Activated naive CD8-positive, alpha-beta T cell treated with anti-CD3 and anti-CD28 coated beads, Interleukin-2, amount 10 ng/mL, durations not matched to agents 7 days and 5 days (primary cell): ENCODE results near the gene G6PD. TPM values are rescaled to one million over a fixed set of nuclear protein-coding genes. Genes with fewer than 3 reads are reported as not detected.
"Not testable (repeated sequence)": the region's sequence is repeated elsewhere in the genome, so short reads cannot be mapped to it uniquely, and the experiment has no call there.

ENCODE experiments used
- ATAC-seq: fragments of 150-1000 bp; cut with Tn5 transposase; one replicate; pipeline ENCODE4 v1.10.0; 2021; ENCODE audit warnings: low read depth, moderate library complexity
- POLR2A ChIA-PET: fragments of 350-600 bp; sonication (Branson Sonifier 250); formaldehyde crosslinking; loops from one replicate; lab custom pipeline; 2021; ENCODE audit warnings: antibody characterized with exemption; lab: Charles Lee
- DNase-seq: peaks from one replicate; pipeline ENCODE4 v3.0.0; 2021
- H3K27ac Mint-ChIP-seq: one replicate; pipeline ENCODE4 v1.8.0; 2022; ENCODE audit warnings: mild to moderate bottlenecking, mixed read lengths
- H3K27me3 Mint-ChIP-seq: one replicate; pipeline ENCODE4 v1.8.0; 2022; ENCODE audit warnings: mild to moderate bottlenecking, moderate library complexity, mixed read lengths
- H3K36me3 Mint-ChIP-seq: one replicate; pipeline ENCODE4 v1.8.0; 2021; ENCODE audit warnings: mild to moderate bottlenecking, mixed read lengths
- H3K4me1 Mint-ChIP-seq: one replicate; pipeline ENCODE4 v1.8.0; 2021; ENCODE audit warnings: mixed read lengths
- H3K4me3 Mint-ChIP-seq: one replicate; pipeline ENCODE4 v1.8.0; 2022; ENCODE audit warnings: mild to moderate bottlenecking, moderate library complexity, mixed read lengths
- H3K9me3 Mint-ChIP-seq: one replicate; pipeline ENCODE4 v1.8.0; 2021; ENCODE audit warnings: mixed read lengths
- total RNA-seq, 2 experiments: library from RNA; stranded (reverse); gene quantifications; one replicate each; pipeline ENCODE4 v1.2.3, GENCODE V29; 2021

The G6PD gene
- total RNA-seq, 2 experiments from 2014 or later: 89.2 to 102 TPM

DNA sequence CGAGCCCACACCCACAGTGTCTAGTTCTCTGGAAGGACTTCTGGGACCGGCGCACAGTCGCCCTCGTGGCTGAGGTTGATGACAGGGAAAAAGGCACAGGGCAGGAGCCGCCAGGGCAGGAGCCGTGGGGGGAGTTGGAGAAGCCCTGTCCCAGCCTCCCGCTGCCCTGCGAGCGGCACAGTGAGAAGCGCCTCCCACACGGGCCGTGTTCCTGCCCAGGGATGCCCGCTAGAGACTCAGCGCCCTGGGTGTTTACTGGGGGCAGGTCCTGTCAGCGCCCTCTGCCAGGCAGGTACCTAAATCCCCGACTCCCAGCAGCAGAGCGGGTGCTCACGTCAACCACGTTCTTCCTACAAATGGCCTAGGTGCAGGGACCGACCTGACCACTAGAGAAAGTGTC is 12.2 kb upstream of the G6PD start:
- DNase-seq, H3K4me1 Mint-ChIP-seq, H3K27me3 Mint-ChIP-seq, H3K36me3 Mint-ChIP-seq, H3K4me3 Mint-ChIP-seq, H3K27ac Mint-ChIP-seq, ATAC-seq, POLR2A ChIA-PET, H3K9me3 Mint-ChIP-seq: not testable (repeated sequence)

DNA sequence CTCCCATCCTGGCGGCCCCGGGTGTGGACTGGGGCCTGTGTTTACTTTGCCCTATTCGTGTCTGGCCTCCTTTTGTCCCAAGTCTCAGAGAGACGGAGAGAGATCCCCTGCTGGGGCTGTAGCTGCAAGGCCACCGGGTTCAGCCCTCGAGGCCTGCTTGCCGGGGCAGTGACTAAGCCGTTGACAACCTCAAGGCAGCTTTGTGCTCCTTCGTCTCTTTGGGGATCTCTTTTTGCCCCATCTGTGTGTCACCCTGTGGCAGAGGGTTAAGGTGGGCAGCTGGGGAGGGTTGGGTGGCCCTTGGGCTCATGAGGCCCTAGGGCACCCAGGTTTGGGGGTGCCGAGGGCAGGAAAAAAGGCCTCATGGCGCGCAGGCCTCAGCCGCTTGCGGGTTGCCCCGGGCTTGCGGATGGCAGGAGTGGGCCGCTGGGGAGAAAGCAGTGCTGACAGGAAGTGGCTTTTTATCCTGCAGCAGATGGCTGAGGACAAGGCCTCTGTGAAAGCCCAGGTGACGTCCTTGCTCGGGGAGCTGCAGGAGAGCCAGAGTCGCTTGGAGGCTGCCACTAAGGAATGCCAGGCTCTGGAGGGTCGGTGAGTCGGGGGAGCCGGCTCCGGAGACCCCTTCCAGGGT is 11.5 kb upstream of the G6PD start:
- peak; percentile 88 for ATAC-seq
- H3K9me3 Mint-ChIP-seq, H3K4me3 Mint-ChIP-seq, DNase-seq, H3K27me3 Mint-ChIP-seq, H3K27ac Mint-ChIP-seq, POLR2A ChIA-PET, H3K36me3 Mint-ChIP-seq, H3K4me1 Mint-ChIP-seq: not testable (repeated sequence)

DNA sequence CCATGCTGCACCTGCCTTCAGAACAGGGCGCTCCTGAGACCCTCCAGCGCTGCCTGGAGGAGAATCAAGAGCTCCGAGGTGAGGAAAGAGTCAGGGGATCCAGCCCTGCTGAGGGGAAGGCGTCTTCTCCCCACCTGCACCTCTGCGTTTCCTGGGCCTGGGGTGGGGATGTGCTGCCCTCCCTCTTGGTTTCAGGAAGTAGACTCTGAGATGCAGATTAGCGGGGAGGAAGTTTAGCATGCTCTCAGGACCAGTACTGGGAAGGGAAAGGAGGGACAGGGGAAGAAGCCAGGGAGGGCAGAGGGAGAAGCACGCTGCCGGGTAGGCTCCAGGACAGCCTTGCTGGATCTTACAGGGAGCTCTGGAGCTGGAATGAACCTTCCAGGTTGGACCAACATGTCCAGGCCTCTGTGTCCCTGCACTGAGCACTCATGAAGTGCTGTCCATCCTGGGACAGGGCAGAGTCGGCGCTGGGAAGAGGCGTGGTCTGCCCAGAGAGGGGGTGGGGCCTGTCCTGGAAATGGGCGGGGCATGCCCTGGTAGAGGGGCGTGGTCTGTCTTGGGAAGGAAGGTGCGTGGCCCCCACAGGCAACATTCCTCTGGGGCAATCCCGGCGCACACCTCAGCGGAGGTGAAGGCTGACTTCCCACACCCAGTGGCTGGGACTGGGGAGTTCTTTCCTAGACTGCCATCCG is 5.6 kb upstream of the G6PD start:
- POLR2A ChIA-PET, DNase-seq, ATAC-seq, H3K27me3 Mint-ChIP-seq, H3K9me3 Mint-ChIP-seq, H3K4me3 Mint-ChIP-seq: not testable (repeated sequence)
- Mint-ChIP-seq H3K36me3 (peaks cover 17% of the 10 kb centered on the region), H3K27ac (peak overlapping the region; percentile 21), H3K4me1 (peaks cover 20% of the 10 kb centered on the region)

DNA sequence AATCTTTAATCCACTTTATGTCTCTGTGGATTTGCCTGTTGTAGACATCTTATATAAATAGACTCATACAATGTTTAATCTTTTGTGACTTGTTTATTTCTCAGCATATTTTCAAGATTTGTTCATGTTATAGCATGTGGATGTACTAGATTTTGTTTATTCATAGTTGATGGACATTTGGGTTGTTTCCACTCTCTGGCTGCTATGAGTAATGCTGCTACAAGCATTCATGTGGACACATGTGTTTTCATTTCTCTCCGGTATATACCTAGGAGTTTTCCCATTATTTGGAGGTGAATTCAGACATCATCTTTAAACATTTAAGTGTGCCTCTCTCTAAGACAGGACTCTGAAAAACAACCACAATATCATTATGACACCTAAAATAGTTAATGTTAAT is 3.1 kb upstream of the G6PD start:
- H3K36me3 Mint-ChIP-seq: peaks cover 15% of the 10 kb centered on the region
- H3K4me1 Mint-ChIP-seq: peaks cover 25% of the 10 kb centered on the region

DNA sequence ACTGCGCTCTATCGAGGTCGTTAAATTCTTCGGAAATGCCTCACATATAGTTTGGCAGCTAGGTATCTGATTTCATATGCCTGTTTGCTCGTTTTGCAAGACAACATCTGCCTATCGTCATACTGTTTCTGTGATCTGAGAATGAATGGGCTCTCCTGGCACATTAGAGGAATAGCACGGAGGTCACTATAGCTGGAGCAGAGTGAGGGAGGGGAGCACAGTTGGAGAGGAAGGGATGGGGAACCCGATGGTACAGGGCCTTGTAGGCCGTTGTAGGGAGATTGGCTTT is 1.3 kb upstream of the G6PD start:
- Mint-ChIP-seq H3K27me3 (no peaks in the 10 kb centered on the region), H3K4me1 (peaks cover 29% of the 10 kb centered on the region), H3K36me3 (peaks cover 14% of the 10 kb centered on the region), H3K9me3 (no peaks in the 10 kb centered on the region), H3K4me3 (peak overlapping the region; percentile 96), H3K27ac (peak overlapping the region; percentile 84)
- DNase-seq: no peak
- POLR2A ChIA-PET: interaction anchor here (0.6 to 1.9 kb wide), 4 partner anchors 61 to 202 kb away, joined by 3 to 10 read pairs (median 6); partner anchors contain the start of gene RPL10
- ATAC-seq: no peak

More for the DNA sequence above, 3.1 kb upstream of the G6PD start:
- H3K27me3 Mint-ChIP-seq: no peaks in the 10 kb centered on the region
- no peaks in the 10 kb centered on the region for H3K9me3 Mint-ChIP-seq
- DNase-seq (no peak), ATAC-seq (no peak)
- peak overlapping the region; percentile 43 for H3K4me3 Mint-ChIP-seq
- POLR2A ChIA-PET: no interaction called here
- peak overlapping the region; percentile 40 for H3K27ac Mint-ChIP-seq

DNA sequence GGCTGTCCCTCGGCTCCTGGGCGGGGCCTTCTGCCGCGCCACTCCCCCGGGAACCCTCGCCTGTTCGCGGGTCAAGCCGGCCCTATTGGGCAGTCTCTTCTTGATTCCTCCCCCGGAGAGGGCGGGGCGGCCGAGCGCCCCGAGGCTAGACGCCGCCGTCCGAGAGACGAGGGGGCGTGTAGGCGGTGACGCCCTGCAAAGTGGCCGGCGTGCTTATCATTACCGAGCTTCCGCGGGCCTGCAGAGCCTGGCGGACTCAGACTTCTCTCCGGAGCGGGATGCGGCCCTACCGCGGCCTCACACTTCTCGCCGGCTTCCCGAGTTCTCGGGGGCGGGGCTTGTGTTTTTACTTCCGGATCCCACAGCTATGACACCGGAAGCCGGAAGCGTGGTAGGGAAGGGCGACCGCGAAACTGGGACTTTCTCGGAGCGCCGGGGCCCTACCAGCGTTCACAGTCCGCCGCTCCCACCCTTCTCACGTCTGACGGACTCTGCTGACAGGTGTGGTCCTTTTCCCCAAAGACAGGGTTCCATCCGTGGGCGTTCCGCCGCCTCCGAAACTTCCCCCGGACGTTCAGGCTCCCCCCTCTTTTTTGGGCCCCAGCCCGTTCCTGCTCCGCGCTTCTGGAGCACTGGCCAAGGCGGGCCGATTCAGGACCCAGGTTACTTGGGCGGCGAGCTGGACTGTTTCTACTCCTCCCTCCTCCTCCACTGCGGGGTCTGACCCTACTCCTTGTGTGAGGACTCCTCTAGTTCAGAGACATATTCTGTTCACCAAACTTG is 790 bp upstream of the G6PD start, which contains the start of gene IKBKG:
Gene IKBKG, plus strand, starts transcription at position 376 of the 783 bp plus-strand sequence. CDS start 4,383 bp downstream, outside the sequence.
- Mint-ChIP-seq H3K9me3 (no peaks in the 10 kb centered on the region), H3K27me3 (no peaks in the 10 kb centered on the region), H3K36me3 (peaks cover 14% of the 10 kb centered on the region), H3K4me3 (peak within 1 kb of the TSS; percentile 96), H3K4me1 (peaks cover 34% of the 10 kb centered on the region), H3K27ac (peak within 1 kb of the TSS; percentile 84)
- POLR2A ChIA-PET: interaction anchor here (0.6 to 1.9 kb wide), 6 partner anchors 57 to 509 kb away, joined by 3 to 10 read pairs (median 4); partner anchors contain the start of genes RPL10 and SLC10A3
- ATAC-seq (peak; percentile 79), DNase-seq (peak; percentile 93)

DNA sequence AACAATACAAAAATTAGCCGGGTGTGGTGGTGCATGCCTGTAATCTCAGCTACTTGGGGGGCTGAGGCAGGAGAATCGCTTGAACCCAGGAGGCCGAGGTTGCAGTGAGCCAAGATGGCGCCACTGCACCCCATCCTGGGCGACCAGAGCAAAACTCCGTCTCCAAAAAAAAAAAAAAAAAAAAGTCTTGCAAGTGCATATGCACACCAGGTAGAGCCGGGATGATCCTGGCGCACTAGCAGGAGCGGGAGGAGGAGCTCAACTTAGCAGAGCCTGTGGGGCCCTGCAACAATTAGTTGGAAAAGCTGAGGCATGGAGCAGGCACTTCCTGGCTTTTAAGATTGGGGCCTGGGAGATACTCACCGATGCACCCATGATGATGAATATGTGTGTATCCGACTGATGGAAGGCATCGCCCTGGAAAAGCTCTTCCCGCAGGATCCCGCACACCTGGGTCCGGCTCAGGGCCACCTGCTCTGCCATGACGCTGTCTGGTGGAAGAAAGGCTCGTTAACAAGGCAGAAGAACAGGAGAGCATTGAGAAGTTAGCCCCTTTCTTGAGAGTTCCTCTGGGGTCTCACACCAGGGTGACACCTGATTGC is 872 bp downstream of the G6PD start:
- Mint-ChIP-seq H3K4me1 (peaks cover 38% of the 10 kb centered on the region), H3K36me3 (peaks cover 14% of the 10 kb centered on the region), H3K9me3 (no peaks in the 10 kb centered on the region), H3K27ac (peak overlapping the region; percentile 42), H3K4me3 (peak overlapping the region; percentile 71), H3K27me3 (no peaks in the 10 kb centered on the region)
- POLR2A ChIA-PET: no interaction called here
- ATAC-seq (no peak), DNase-seq (no peak)

DNA sequence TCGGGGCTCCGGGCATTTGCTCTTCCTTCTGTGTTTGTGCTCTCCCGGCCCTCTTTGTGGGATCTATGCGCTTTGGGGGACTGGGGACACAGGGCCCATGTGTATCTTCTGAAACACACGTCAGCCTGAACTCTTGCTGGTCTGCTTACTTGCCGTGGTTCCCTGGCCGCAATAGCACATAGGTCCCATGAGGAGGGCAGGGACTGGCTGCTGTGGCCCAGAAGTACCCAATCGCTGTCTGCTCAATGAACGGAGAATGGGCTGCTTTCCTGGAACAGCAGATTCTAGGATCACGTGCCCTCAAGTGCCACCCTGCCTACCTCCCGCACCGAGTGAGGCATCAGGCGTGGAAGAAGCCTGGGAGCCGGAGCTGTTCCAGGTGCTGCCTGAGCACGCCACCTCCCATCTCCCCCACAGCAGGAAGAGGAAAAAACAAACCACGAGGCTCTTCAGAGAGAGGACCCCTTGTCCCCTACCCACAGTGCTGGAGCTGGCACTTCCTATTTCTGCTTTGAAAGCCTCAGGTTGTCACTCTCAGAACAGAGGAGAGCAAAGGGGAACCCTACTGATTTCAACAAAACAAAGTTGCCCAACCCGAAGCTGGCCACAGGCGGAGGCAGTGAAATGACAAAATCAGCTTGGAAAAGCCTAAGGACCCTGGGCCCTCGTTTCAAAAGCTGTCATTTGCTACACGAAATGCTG is 3.8 kb downstream of the G6PD start:
- Mint-ChIP-seq H3K4me1 (peaks cover 30% of the 10 kb centered on the region), H3K27me3 (no peaks in the 10 kb centered on the region), H3K9me3 (no peaks in the 10 kb centered on the region), H3K36me3 (peaks cover 2% of the 10 kb centered on the region), H3K27ac (peak overlapping the region; percentile 93), H3K4me3 (peak overlapping the region; percentile 77)
- POLR2A ChIA-PET: interaction anchor here (1.0 to 1.3 kb wide), 5 partner anchors 53 to 174 kb away, joined by 3 to 6 read pairs (median 3); partner anchors contain the start of genes DNASE1L1 and SLC10A3
- peak; percentile 6 for ATAC-seq
- no peak for DNase-seq

DNA sequence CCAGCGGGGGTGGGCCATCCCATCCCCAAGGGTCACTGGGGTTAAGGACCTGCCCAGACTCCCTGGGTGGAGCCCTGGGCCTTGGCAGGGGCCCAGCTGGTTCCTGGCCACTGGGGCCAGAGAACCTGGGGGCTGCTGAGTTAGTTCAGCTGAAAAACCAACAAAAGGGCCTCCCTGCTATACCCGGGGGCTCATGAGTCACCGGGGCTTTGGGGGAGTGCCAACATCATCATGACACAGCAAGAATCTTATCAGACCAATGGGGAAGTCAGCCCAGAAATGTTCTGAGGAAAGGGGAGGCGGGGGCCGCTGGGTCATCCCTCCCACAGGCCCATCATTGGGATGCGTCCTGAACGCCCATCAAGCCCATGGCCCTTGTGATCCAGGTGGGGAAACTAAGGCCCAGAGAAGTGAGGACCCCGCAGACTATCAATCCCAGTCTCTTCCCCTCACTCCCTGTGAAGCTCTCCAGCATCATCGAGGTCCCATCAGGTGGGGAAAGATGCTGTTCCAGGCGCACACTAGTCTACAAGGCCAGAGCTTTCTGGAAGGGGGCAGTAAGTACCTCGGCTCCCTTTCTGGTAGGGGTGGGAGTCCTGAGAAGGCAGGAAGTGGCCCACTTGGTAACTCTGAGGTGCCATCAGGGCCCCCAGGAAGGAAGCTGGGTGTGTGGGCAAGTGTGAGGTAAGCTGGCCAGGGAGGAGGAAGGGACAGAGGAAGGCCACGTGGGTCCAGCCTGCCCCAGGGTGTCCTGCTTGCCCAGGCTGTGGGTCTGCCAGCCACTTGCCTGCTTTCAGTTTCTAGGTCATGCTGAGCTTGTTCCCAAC is 4.5 kb downstream of the G6PD start:
- H3K4me1 Mint-ChIP-seq: peaks cover 32% of the 10 kb centered on the region
- ATAC-seq: no peak
- peak overlapping the region; percentile 93 for H3K27ac Mint-ChIP-seq

DNA sequence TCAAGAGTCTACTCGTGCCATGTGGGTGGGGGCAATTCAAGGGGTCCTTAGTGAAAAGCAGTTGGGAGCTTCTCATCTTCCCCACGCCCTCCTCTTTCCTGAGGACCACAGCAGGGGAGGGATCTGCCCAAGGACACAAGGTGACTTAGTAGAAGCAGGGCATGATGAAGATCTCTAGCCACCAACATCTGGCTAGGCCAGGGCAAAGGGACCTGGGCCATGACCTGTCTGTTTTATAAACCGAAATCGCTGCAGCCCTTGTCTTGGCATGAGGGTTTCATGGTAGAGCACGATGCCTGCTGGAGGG is 5.1 kb downstream of the G6PD start:
- Mint-ChIP-seq H3K27me3 (no peaks in the 10 kb centered on the region), H3K27ac (peak overlapping the region; percentile 93), H3K4me3 (no peak overlapping the region), H3K36me3 (peaks cover 1% of the 10 kb centered on the region), H3K4me1 (peaks cover 32% of the 10 kb centered on the region), H3K9me3 (no peaks in the 10 kb centered on the region)
- POLR2A ChIA-PET: no interaction called here
- no peak for ATAC-seq
- DNase-seq: no peak

More for the DNA sequence above, 4.5 kb downstream of the G6PD start:
- Mint-ChIP-seq H3K36me3 (peaks cover 1% of the 10 kb centered on the region), H3K9me3 (no peaks in the 10 kb centered on the region), H3K27me3 (no peaks in the 10 kb centered on the region), H3K4me3 (peak overlapping the region; percentile 77)
- POLR2A ChIA-PET: interaction anchor here (1.0 to 1.3 kb wide), 4 partner anchors 52 to 173 kb away, joined by 3 to 6 read pairs (median 4); partner anchors contain the start of genes DNASE1L1 and SLC10A3
- DNase-seq: no peak

DNA sequence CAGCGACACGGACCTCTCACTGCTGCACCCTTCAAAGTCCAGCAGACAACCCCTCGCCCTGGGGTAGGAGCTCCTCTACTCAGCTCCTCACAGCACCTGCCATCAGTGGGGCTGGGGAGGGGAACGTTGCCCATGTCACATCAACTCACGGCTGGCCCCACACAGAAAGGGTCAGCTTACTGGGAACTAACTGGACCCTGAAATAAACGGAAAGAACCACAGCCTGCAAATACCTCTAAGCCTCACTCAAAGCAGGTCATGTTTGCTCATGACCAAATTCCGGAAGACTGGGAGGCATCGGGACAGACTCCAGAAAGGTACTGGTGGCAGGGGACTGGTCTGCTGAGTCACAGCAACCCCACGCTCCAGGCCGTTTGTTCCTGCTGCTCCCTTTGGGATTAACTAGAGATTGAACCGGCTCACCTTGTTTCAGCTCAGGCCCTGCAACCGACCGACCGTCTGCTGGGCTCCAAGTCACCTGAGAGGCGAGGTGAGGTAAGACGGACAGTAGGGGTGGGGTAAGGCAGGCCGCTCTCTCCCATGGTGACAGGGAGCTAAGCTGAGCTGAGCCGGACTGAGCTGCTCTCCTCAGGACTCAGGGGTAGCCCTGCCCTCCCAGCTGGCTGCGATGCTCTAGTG is 5.6 kb downstream of the G6PD start:
- Mint-ChIP-seq H3K27ac (peak overlapping the region; percentile 42), H3K4me3 (no peak overlapping the region), H3K9me3 (no peaks in the 10 kb centered on the region), H3K36me3 (peaks cover 1% of the 10 kb centered on the region), H3K4me1 (peaks cover 29% of the 10 kb centered on the region), H3K27me3 (no peaks in the 10 kb centered on the region)
- DNase-seq (no peak), ATAC-seq (no peak)
- POLR2A ChIA-PET: no interaction called here

DNA sequence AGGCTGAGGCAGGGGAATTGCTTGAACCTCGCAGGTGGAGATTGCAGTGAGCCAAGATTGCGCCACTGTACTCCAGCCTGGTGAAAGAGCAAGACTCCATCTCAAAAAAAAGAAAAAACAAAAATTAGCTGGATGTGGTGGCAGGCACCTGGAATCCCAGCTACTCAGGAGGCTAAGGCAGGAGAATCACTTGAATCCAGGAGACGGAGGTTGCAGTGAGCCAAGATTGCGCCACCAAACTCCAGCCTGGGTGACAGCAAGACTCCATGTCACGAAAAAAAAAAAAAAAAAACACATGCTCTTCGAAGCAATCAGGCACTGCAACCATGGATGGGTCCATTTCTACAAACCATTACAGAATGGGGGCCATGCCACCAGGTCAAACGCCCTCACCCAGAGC is 6.3 kb downstream of the G6PD start:
- H3K36me3 Mint-ChIP-seq, DNase-seq, ATAC-seq, H3K27ac Mint-ChIP-seq, H3K9me3 Mint-ChIP-seq, H3K27me3 Mint-ChIP-seq, POLR2A ChIA-PET, H3K4me3 Mint-ChIP-seq: not testable (repeated sequence)
- peaks cover 27% of the 10 kb centered on the region for H3K4me1 Mint-ChIP-seq
